Measurements from ENCODE around the gene ATOX1.
"Not testable (repeated sequence)": the region's sequence is repeated elsewhere in the genome, so short reads cannot be mapped to it uniquely, and the experiment has no call there.

The ATOX1 gene

DNA sequence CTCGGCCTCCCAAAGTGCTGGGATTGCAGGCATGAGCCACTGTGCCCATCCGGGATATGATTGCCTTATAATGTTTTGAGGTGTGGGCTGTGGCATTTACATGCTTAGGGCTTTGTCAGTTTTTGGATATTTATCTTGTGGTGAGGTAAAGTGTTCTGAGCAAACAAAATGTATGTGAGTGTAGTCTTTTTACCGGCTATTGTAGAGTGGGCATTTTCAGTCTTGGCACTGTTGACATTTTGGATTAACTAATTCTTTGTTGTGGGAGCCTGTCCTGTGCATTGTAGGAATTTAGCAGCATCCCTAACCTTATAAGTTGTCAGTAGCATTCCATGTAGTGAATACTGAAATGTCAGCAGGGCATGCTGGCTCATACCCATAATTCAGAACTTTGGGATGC is 34.9 kb upstream of the ATOX1 start:
- no peak for TF ChIP-seq HDGF (IDR thresholded peaks at IDR 0.05; ENCODE audit: borderline replicate concordance)
- TF ChIP-seq BHLHE40 (IDR thresholded peaks at IDR 0.05; ENCODE audit: borderline replicate concordance): no peak
- no peak for TF ChIP-seq SP1 (IDR thresholded peaks at IDR 0.05)
- no peak for TF ChIP-seq TARDBP (IDR thresholded peaks at IDR 0.05)
- TF ChIP-seq FOXA1 (IDR thresholded peaks at IDR 0.05): no peak
- TF ChIP-seq CTBP1 (IDR thresholded peaks at IDR 0.05; ENCODE audit: borderline replicate concordance): no peak
- TF ChIP-seq SUZ12 (IDR thresholded peaks at IDR 0.05): no peak
- no peak for TF ChIP-seq ARNT (IDR thresholded peaks at IDR 0.05)
- TF ChIP-seq, protein P1, sequence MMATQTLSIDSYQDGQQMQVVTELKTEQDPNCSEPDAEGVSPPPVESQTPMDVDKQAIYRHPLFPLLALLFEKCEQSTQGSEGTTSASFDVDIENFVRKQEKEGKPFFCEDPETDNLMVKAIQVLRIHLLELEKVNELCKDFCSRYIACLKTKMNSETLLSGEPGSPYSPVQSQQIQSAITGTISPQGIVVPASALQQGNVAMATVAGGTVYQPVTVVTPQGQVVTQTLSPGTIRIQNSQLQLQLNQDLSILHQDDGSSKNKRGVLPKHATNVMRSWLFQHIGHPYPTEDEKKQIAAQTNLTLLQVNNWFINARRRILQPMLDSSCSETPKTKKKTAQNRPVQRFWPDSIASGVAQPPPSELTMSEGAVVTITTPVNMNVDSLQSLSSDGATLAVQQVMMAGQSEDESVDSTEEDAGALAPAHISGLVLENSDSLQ (IDR thresholded peaks at IDR 0.05): no peak
- TF ChIP-seq NFRKB (IDR thresholded peaks at IDR 0.05): no peak
- no peak for TF ChIP-seq LEF1 (IDR thresholded peaks at IDR 0.05; ENCODE audit: borderline replicate concordance)
- no peak for TF ChIP-seq L3MBTL2 (conservative IDR thresholded peaks at IDR 0.05)
- no peak for TF ChIP-seq ELF4 (IDR thresholded peaks at IDR 0.05)
- no peak for TF ChIP-seq FOXK2 (IDR thresholded peaks at IDR 0.05)
- no peak for TF ChIP-seq ZNF384 (IDR thresholded peaks at IDR 0.05)
- TF ChIP-seq FOXM1 (IDR thresholded peaks at IDR 0.05; ENCODE audit: borderline replicate concordance): no peak
- ChIA-PET CTCF (no interaction called here), POLR2A (no interaction called here)
- no peak for DNase-seq (ENCODE audit: extremely low spot score)

DNA sequence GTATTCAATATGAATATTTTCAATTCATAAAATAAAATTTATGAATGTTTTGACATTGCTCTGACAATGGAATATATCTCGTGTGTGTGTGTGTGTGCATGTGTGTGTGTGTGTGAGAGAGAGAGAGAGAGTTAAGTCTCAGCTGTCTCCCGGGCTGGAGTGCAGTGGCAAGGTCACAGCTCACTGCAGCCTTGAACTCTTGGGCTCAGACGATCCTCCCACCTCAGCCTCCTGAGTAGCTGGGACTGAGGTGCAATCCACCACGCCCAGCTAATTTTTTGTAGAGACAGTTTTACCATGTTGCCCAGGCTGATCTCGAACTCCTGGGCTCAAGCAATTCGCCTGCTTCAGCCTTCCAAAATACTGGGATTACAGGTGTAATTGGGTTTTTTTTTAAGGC is 29.4 kb upstream of the ATOX1 start:
- CTCF ChIA-PET: interaction anchor here (0.6 kb wide), 1 partner anchor 14 kb away, joined by 4 read pairs; no protein-coding TSS in a partner anchor
- DNase-seq (ENCODE audit: extremely low spot score): no peak
- TF ChIP-seq, protein P1 (IDR thresholded peaks at IDR 0.05): no peak
- no peak for TF ChIP-seq ELF4 (IDR thresholded peaks at IDR 0.05)
- TF ChIP-seq CTBP1 (IDR thresholded peaks at IDR 0.05; ENCODE audit: borderline replicate concordance): no peak
- no peak for TF ChIP-seq NFRKB (IDR thresholded peaks at IDR 0.05)
- no peak for TF ChIP-seq TARDBP (IDR thresholded peaks at IDR 0.05)
- no peak for TF ChIP-seq HDGF (IDR thresholded peaks at IDR 0.05; ENCODE audit: borderline replicate concordance)
- TF ChIP-seq BHLHE40 (IDR thresholded peaks at IDR 0.05; ENCODE audit: borderline replicate concordance): no peak
- TF ChIP-seq L3MBTL2 (conservative IDR thresholded peaks at IDR 0.05): no peak
- POLR2A ChIA-PET: interaction anchor here (1.1 kb wide), 1 partner anchor 17 kb away, joined by 8 read pairs; the partner anchor contains the start of gene G3BP1

DNA sequence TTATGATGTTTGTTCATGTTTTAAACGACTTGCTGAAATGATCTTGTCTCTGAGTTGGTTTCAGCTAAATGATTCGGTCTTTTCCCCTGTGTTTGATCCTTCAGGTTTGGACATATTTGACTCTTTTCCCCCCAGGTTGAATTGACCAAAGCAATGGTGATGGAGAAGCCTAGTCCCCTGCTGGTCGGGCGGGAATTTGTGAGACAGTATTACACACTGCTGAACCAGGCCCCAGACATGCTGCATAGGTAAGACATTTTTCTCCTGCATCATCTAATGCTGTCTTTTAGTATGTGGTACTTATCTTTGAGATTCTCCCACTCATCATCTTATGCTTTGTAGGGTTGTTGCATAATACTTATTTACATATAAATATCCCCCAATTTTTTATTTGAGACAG is 28.0 kb upstream of the ATOX1 start:
- POLR2A ChIA-PET: no interaction called here
- TF ChIP-seq, protein P1 (IDR thresholded peaks at IDR 0.05): no peak
- TF ChIP-seq LEF1 (IDR thresholded peaks at IDR 0.05; ENCODE audit: borderline replicate concordance) (no peak), TARDBP (IDR thresholded peaks at IDR 0.05) (no peak), NFRKB (IDR thresholded peaks at IDR 0.05) (no peak), L3MBTL2 (conservative IDR thresholded peaks at IDR 0.05) (no peak), SUZ12 (IDR thresholded peaks at IDR 0.05) (no peak), BHLHE40 (IDR thresholded peaks at IDR 0.05; ENCODE audit: borderline replicate concordance) (no peak), FOXA1 (IDR thresholded peaks at IDR 0.05) (no peak), HDGF (IDR thresholded peaks at IDR 0.05; ENCODE audit: borderline replicate concordance) (no peak), SP1 (IDR thresholded peaks at IDR 0.05) (no peak), ARNT (IDR thresholded peaks at IDR 0.05) (no peak), CTBP1 (IDR thresholded peaks at IDR 0.05; ENCODE audit: borderline replicate concordance) (no peak), FOXK2 (IDR thresholded peaks at IDR 0.05) (no peak), FOXM1 (IDR thresholded peaks at IDR 0.05; ENCODE audit: borderline replicate concordance) (no peak), ZNF384 (IDR thresholded peaks at IDR 0.05) (no peak), ELF4 (IDR thresholded peaks at IDR 0.05) (no peak)
- CTCF ChIA-PET: no interaction called here
- no peak for DNase-seq (ENCODE audit: extremely low spot score)

DNA sequence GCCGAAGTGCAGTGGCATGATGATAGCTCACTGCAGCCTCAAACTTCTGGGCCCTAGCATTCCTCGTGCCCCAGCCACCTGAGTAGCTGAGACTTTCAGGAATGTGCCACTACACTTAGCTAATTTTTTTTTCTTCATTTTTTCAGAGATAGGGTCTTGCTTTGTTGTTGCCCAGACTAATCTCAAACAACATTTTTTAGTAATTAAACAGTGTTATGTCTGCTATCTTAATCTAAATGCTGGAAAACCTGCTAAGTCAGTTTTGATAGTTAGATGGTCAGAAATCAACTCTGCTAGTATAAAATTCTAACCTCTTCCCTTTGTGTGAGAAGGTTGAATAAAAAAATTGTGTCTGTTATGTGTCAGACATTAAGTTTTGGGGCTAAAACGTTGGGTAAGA is 25.7 kb upstream of the ATOX1 start:
- ChIA-PET CTCF (interaction anchor here (1.2 kb wide), 1 partner anchor 12 kb away, joined by 3 read pairs; no protein-coding TSS in a partner anchor), POLR2A (interaction anchor here (1.9 kb wide), 1 partner anchor 13 kb away, joined by 5 read pairs; the partner anchor contains the start of gene G3BP1)
- DNase-seq (ENCODE audit: extremely low spot score): no peak
- no peak for TF ChIP-seq SUZ12 (IDR thresholded peaks at IDR 0.05)
- no peak for TF ChIP-seq NFRKB (IDR thresholded peaks at IDR 0.05)
- no peak for TF ChIP-seq L3MBTL2 (conservative IDR thresholded peaks at IDR 0.05)

DNA sequence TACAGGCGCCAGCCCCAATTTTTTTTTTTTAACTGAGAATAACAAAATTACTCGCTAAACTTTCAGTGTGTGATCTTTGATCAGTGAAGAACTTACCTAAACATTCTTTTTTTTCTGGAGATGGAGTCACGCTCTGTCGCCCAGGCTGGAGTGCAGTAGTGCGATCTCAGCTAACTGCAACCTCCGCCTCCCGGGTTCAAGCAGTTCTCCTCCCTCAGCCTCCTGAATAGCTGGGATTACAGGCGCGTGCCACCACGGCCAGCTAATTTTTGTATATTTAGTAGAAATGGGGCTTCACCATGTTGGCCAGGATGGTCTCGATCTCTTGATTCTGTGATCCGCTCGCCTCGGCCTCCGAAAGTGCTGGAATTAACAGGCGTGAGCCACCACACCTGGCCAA is 25.2 kb upstream of the ATOX1 start:
- not testable (repeated sequence) for DNase-seq (ENCODE audit: extremely low spot score)
- ChIA-PET POLR2A (interaction anchor here (1.9 kb wide), 1 partner anchor 12 kb away, joined by 5 read pairs; the partner anchor contains the start of gene G3BP1), CTCF (interaction anchor here (0.6 to 1.2 kb wide), 2 partner anchors 11 to 74 kb away, joined by 3 to 7 read pairs; no protein-coding TSS in a partner anchor)

DNA sequence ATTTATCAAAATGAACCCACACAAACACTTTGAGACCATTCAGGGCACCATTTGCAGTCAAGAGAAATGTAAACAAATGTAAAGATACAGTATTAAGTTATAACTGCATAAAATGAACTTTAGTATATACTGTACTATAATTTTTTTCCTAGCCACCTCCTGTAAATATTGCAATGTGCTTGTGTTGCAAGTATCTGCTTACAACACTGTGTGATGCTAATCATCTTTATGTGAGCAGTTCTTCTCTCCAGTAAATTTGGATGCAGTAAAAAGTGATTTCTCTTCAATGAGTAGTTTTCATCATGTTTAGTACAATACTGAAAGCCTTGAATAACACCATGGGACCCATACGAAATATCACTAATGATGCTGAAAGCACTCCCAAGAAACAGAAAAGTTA is 22.8 kb upstream of the ATOX1 start:
- TF ChIP-seq NFRKB (IDR thresholded peaks at IDR 0.05): no peak
- no peak for TF ChIP-seq FOXA1 (IDR thresholded peaks at IDR 0.05)
- TF ChIP-seq, protein P1 (IDR thresholded peaks at IDR 0.05): no peak
- no peak for TF ChIP-seq L3MBTL2 (conservative IDR thresholded peaks at IDR 0.05)
- no peak for TF ChIP-seq CTBP1 (IDR thresholded peaks at IDR 0.05; ENCODE audit: borderline replicate concordance)
- no peak for TF ChIP-seq ARNT (IDR thresholded peaks at IDR 0.05)
- TF ChIP-seq TARDBP (IDR thresholded peaks at IDR 0.05): no peak
- TF ChIP-seq ELF4 (IDR thresholded peaks at IDR 0.05): no peak
- TF ChIP-seq BHLHE40 (IDR thresholded peaks at IDR 0.05; ENCODE audit: borderline replicate concordance): no peak
- TF ChIP-seq FOXM1 (IDR thresholded peaks at IDR 0.05; ENCODE audit: borderline replicate concordance): no peak
- TF ChIP-seq ZNF384 (IDR thresholded peaks at IDR 0.05): no peak
- no peak for TF ChIP-seq SP1 (IDR thresholded peaks at IDR 0.05)
- TF ChIP-seq FOXK2 (IDR thresholded peaks at IDR 0.05): no peak
- no peak for TF ChIP-seq LEF1 (IDR thresholded peaks at IDR 0.05; ENCODE audit: borderline replicate concordance)
- POLR2A ChIA-PET: no interaction called here
- DNase-seq (ENCODE audit: extremely low spot score): no peak
- CTCF ChIA-PET: no interaction called here

Measured in HEK293T (cell line).